NCI-H524 (cell line): Measurements from ENCODE around the gene SLC43A2.
"Not testable (repeated sequence)": the region's sequence is repeated elsewhere in the genome, so short reads cannot be mapped to it uniquely, and the experiment has no call there.

Source experiments
- DNase-seq, 2 experiments: peaks; one replicate each; lab custom pipeline; 2025; lab: John Stamatoyannopoulos, UW

Gene SLC43A2

GRCh38 chr17:1627982-1628855 is at the start of gene SLC43A2:
Gene SLC43A2, minus strand, starts transcription at chr17:1628834. Its CDS starts 960 bp downstream, at chr17:1627874.
- peak; percentile 59 to 86 for DNase-seq

GRCh38 chr17:1676401-1676800 is 47.8 kb upstream of the SLC43A2 start:
- DNase-seq = no peak

GRCh38 chr17:1673041-1673785 is 44.6 kb upstream of the SLC43A2 start:
- DNase-seq = no peak

- DNase-seq = not testable (repeated sequence)
Measured at GRCh38 chr17:1663934-1664333, 35.3 kb upstream of the SLC43A2 start.

- DNase-seq = no peak
Measured at GRCh38 chr17:1661045-1661444, 32.4 kb upstream of the SLC43A2 start.

GRCh38 chr17:1658100-1658499 is 29.5 kb upstream of the SLC43A2 start:
- no peak for DNase-seq

GRCh38 chr17:1653735-1654134 is 25.1 kb upstream of the SLC43A2 start:
- no peak for DNase-seq

GRCh38 chr17:1652794-1653193 is 24.2 kb upstream of the SLC43A2 start:
- DNase-seq = not testable (repeated sequence)

- DNase-seq = no peak
Measured at GRCh38 chr17:1651559-1651844, 22.9 kb upstream of the SLC43A2 start.

- DNase-seq = no peak
Measured at GRCh38 chr17:1650731-1651558, 22.3 kb upstream of the SLC43A2 start.

- no peak for DNase-seq
Measured at GRCh38 chr17:1649844-1650501, 21.3 kb upstream of the SLC43A2 start, which contains the start of gene RILP. Gene RILP, minus strand, starts transcription at chr17:1649866. Its CDS starts 62 bp downstream, at chr17:1649804.

- DNase-seq = peak; percentile 64 to 87
Measured at GRCh38 chr17:1648963-1649843, 20.6 kb upstream of the SLC43A2 start.

GRCh38 chr17:1648173-1648962 is 19.7 kb upstream of the SLC43A2 start:
- DNase-seq = no peak

- no peak for DNase-seq
Measured at GRCh38 chr17:1647802-1648171, 19.2 kb upstream of the SLC43A2 start.

GRCh38 chr17:1646199-1646875 is 17.7 kb upstream of the SLC43A2 start:
- no peak for DNase-seq

GRCh38 chr17:1645207-1646171 is 16.9 kb upstream of the SLC43A2 start, which contains the start of gene SCARF1:
Gene SCARF1, minus strand, starts transcription at chr17:1645732. Its CDS starts 35 bp downstream, at chr17:1645697.
- no peak for DNase-seq

- DNase-seq = no peak
Measured at GRCh38 chr17:1644493-1645206, 16.0 kb upstream of the SLC43A2 start.
